Prostate gland (tissue), 2 donors: ENCODE measurements around the gene PIGU.

Experiments used
- CTCF ChIP-seq, 4 experiments: fragments of 200-600 bp in 2 of 4; fragments of 450-650 bp in 2 of 4; sonication (generic) in 2 of 4; IDR thresholded peaks; 1 replicate in 3 of 4; 2 replicates in 1 of 4; pipeline ENCODE4 v1.5.1; 2016 to 2019; ENCODE audit warnings: antibody characterized with exemption in 4 of 4, mild to moderate bottlenecking in 2 of 4, moderate library complexity in 2 of 4
- POLR2A ChIP-seq: fragments of 450-650 bp; IDR thresholded peaks from one replicate; pipeline ENCODE4 v1.6.1; 2016; ENCODE audit warnings: antibody characterized with exemption, mild to moderate bottlenecking

DNA sequence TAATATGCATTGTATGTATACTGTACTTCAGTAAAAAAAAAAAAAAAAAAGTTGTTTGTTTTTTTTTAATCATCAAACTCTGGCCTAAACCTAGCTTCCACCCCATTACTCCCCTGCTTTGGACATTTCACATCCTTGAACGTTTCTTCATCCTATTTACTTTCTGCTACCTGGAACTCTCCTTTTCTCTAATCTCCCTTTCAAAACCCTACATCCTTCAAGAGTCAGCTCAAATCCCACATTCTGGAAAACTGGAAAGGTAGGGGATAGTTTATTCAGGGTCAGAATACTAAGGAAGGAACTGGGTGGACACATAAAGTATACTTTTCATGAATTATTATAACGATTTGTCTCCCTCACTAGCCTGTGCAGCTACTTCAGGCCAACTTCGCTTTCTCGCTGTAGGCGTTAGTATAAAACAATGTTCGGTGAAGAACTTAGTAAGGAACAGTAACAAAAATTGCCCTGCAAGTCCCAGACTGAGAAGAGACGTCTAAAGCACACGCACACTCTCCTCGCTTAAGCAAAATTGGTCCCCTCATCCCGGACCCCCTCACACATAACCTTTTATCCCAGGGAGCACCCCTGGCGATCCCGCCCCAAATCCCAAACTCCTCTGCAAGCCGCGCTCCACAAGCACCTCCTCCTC, 775 bp downstream of the PIGU start:
- TF ChIP-seq CTCF (IDR thresholded peaks at IDR 0.05) (no peak), POLR2A (no peak)
